Uterus (tissue), 2 donors: ENCODE measurements around the gene LRP10.

Experiments
- POLR2A ChIP-seq, 2 donors: fragments of 450-650 bp; IDR thresholded peaks; one replicate each; pipeline ENCODE4 v1.6.1; 2016; ENCODE audit warnings: antibody characterized with exemption in 2 of 2, mild to moderate bottlenecking in 1 of 2, moderate library complexity in 1 of 2
- TF ChIP-seq, protein P1 (sequence below), 4 experiments: fragments of 200-600 bp in 2 of 4; fragments of 450-650 bp in 2 of 4; sonication (generic) in 2 of 4; IDR thresholded peaks; one replicate each; pipeline ENCODE4 v1.5.1; 2016 to 2019; ENCODE audit warnings: antibody characterized with exemption in 4 of 4, mild to moderate bottlenecking in 2 of 4, moderate library complexity in 1 of 4

DNA sequence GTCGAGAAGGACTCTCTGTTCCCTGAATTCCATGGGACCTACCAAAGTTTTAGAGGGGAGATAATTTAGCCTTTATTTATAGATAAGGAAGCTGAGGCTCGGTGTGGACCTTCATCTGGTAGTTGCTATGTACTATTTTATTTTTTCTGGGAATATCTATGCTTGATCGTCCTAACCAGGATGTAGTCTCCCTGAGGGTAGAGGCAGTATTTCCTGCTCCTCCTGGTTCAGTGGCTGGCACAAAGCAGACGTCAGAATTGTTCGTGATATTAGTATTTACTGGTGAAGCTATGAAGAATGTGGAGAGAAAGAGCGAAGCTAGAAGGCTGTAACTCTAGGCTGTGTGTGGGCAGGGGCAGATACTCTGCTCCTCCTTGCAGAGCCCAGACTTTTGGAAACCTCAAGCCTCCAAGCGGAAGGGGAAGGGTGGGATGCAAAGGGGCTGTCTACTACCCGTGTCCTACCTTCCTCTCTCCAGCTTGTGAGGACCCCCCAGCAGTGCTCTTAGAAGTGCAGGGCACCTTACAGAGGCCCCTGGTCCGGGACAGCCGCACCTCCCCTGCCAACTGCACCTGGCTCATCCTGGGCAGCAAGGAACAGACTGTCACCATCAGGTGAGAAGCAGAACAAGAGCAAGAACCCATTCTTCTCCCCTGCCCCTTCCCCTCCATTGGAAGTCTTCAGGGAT, 1.4 kb downstream of the LRP10 start:
- TF ChIP-seq, protein P1, sequence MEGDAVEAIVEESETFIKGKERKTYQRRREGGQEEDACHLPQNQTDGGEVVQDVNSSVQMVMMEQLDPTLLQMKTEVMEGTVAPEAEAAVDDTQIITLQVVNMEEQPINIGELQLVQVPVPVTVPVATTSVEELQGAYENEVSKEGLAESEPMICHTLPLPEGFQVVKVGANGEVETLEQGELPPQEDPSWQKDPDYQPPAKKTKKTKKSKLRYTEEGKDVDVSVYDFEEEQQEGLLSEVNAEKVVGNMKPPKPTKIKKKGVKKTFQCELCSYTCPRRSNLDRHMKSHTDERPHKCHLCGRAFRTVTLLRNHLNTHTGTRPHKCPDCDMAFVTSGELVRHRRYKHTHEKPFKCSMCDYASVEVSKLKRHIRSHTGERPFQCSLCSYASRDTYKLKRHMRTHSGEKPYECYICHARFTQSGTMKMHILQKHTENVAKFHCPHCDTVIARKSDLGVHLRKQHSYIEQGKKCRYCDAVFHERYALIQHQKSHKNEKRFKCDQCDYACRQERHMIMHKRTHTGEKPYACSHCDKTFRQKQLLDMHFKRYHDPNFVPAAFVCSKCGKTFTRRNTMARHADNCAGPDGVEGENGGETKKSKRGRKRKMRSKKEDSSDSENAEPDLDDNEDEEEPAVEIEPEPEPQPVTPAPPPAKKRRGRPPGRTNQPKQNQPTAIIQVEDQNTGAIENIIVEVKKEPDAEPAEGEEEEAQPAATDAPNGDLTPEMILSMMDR (IDR thresholded peaks at IDR 0.05), result no peak
- no peak for TF ChIP-seq POLR2A (IDR thresholded peaks at IDR 0.05)
